ENCODE data around the gene EXOC7.
"Not testable (repeated sequence)": the region's sequence is repeated elsewhere in the genome, so short reads cannot be mapped to it uniquely, and the experiment has no call there.

The EXOC7 gene

GRCh38 chr17:76071531-76072147 is 31.9 kb downstream of the EXOC7 start:
- DNase-seq = no peak

DNA sequence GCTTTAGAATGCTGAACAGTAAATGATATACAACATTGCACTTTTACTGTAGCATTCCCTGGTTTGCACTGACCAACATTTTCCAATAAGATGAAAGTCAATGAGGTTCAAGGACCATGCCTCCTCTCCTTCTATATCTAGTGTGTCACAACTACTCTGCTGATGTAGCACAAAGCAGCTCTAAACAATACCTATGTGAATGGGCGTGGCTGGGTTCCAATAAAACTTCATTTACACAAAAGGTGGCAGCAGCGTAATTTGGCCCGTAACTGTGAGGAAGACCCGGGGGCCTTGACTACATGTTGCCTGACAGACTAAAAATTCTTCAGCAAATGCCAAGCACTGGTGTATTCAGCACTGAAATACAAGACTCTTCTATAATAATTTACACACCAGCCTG is 37.8 kb downstream of the EXOC7 start:
- no peak for DNase-seq

DNA sequence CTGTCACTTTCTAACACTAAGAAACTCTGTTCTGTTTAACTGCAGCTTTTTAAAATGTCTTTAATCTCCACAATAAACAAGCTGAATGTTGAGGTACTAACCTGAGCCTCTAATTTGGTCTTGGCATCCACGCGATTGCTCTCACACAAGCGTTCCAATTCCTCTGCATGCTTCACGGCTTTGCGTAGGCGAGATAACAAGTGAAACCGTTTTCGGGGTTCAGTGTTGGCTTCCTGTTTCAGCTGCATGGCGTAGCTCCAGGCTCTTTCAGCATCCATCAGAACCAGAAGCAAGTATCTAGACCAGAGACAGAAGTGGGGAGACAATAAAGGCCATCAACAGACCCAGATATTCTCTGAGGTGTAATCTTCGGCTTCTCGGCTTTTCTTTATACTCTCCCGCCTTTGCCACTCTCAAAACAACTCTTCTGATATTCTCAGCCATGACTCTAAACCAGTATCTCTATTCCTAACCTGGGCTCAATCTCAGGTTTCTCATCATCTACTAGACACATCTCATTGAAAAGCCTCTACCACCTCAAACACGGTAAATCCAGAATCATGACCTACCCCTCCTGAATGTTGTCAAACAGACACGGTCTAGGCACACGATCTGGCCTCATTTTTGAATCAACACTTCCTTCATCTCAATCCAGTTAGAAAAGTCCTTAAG is 39.6 kb downstream of the EXOC7 start:
- DNase-seq = no peak

GRCh38 chr17:76058264-76058663 is 45.3 kb downstream of the EXOC7 start:
- DNase-seq = not testable (repeated sequence)

DNA sequence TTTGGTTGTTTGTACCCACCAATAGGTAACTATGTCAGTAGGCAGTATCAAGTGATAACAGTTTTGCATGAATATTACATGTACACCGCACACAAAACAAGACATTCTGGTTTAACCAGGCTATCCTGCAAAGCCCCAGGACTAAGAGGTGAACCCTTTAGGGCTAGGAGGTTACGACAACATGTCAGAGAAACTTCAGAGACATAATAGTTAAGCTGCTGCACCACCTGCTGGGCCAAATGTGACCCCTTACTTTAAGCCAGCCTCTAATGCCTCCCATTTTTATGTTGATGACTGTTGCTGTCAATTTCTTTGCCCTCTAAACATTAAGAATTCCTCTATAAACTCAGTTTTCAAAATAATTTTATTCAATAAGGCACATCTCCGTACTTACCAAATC is 46.7 kb downstream of the EXOC7 start:
- no peak for DNase-seq

DNA sequence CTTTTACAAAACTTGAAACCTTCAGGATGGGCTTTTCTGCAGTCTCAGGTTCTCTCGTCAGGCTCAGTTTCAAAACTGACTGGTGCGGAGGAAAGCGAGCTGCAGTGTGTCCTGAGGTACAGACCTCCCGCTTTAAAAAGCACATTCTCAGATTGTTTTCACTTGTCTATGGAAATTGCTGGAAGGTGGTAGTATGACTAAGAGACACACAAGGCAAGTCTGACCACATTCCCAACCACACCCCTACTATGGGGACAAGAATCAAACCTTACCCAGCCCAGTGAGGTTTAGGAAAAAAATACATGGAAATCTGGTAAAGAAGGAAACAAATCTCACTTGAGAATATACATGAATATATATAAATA is 49.5 kb downstream of the EXOC7 start:
- no peak for DNase-seq

DNA sequence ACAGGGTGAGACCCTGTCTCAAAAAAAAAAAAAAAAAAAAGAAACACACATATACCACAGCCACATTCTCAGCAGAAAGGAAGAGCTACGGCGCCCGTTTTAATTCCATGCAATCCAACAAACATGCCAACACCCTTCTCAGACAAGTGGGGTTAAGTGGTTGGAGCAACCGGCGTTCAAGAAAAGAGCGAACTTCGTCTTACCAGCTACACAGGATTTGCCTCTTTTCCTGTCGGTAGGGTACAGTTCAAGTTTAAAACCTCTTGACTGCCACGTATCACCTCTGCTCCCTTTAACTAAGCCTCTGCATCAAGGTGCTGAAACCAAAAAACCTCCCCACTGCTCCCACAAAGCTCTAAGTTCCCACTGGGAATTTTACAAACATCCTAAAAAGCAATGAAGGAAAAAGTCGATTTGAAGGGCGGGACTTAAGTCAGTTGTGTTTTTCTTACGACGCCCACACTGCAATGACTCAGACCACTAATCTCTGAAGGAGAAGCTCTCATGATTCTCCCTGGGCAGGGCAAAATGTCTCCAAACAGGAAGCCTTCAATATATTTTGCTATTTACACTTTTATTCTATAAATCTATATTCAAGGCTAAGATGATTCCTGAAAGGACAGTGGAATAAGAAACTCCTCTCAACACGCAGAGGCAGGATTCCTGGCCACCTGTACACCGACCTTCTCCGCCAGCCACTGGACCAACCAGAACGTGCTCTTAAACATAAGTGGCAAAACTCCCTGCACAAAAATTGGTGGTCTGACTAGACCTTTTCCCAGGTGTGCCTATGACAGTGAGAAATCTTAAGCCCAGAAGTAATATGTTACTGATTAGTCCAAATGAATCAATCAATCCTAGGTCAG is 50.1 kb downstream of the EXOC7 start:
- DNase-seq = no peak

- no peak for DNase-seq
Observed at GRCh38 chr17:76051561-76051960, 52.0 kb downstream of the EXOC7 start.

DNA sequence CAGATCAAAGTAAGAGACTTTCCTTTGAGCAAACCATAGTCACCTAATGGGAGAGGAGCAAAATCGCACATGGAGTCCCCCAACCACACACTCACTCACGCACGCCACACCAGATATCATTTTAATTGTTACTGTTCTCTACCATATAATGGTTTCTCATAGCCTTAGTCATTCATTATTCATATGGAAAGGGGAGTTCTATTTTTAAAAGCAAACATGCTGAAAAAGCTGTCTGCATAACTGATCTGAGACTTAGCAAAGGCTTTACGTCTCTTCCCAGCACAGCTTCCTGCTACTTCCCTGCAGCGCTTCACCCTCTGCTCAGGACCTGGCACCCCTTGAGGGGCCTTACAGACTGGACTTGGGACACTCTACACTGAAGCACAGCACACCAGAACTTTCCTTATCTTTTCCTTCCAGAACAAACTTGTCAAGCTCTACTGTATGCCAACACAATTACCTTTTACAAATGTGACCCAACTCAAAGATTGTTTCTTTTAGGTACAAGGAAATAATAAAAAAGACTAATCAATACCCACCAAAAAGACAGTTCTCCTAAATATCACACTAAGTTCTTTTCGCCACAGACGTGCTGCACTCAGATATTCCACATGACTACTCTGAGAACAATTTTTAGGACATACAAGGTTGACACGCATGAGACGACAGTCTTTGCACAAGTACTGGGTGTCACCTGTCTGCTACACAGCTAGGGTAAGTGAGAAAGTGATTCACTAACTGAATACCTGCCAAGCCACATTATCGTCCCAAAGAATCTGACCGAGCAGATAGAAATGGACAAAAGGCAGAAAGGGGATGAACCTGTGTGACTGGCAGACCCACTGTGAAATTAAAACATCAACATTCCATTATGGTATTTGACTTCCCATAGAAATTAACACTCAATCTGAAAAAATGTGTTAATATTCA is 52.8 kb downstream of the EXOC7 start:
- no peak for DNase-seq

DNA sequence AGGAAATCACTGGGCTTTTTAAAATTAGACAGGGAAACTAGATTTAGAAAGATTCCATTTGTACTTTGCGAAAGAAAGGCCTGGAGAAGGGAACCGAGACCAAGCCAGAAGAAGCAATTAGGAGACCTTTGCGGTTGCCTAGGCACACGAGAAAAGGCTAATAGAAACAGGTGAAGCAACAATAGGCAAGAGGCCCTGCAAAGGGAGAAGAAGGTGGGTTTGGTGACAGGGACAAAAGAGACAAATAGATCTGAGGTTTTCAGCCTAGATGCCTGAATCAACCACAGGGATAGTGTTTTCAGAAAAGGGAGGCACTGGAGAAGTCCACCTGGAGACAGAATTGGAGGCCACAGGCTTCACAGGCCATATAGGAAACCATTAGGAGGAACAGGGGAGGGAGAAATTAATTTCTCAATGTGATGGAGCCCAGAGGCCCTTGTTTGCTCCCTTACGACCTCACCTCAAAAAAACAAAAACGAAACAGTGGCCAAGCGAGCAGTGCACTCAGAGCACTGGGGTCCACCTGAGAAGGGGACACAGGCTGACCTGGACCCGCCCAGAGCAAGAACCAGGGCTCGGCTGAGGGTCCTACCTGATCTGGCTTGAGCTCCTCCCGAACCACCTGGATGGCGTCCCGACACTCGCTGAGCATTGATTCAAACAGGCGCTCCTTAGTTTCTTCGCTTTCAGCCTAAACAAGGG is 53.6 kb downstream of the EXOC7 start:
- DNase-seq = no peak

GRCh38 chr17:76049239-76049638 is 54.3 kb downstream of the EXOC7 start:
- DNase-seq = no peak

DNA sequence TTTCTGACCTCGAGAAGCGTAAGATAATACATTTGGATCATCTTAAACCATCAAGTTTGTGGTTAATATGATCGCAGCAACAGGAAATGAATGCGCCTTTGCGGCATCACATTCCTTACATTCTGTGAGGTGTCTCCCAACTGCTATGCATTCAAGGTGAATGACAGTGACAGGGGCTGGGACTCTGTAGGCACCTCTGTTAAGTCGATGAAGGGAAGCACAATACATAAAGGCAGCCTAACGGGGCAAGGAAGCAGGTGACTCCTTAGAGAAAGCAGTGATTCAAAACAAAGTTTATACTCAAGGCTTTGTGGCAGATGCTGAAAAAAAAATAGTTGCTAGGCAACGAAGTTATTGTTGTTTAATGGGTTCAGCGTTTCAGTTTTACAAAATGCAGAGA is 54.9 kb downstream of the EXOC7 start:
- DNase-seq = no peak

- no peak for DNase-seq
Observed at GRCh38 chr17:76048025-76048605, 55.5 kb downstream of the EXOC7 start.

DNA sequence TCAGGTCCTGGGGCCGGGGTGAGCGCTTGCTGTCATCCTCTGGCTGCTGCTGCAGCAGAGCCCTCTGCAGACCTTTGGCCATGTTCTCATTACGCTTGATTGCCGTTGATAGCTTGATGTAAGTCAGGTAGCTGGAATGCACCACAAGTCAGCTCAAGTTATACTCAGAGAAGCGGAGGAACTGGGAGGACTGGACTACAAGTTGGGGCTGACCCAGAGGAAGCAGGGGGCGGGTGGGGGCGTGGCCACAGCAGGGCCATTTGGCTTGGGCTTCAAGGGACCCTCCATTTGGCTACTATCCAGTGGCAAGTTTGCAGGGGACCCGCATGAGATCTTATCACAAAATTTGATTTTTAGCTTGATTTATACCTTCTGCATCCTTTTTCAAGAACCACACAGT is 57.5 kb downstream of the EXOC7 start:
- DNase-seq = no peak

GRCh38 chr17:76044475-76045007 is 59.0 kb downstream of the EXOC7 start:
- DNase-seq = not testable (repeated sequence)

- not testable (repeated sequence) for DNase-seq
Observed at GRCh38 chr17:76042868-76043267, 60.7 kb downstream of the EXOC7 start.

GRCh38 chr17:76040376-76040775 is 63.2 kb downstream of the EXOC7 start:
- DNase-seq = no peak

GRCh38 chr17:76039121-76039520 is 64.5 kb downstream of the EXOC7 start:
- DNase-seq = no peak

GRCh38 chr17:76038050-76038449 is 65.5 kb downstream of the EXOC7 start:
- DNase-seq = no peak

DNA sequence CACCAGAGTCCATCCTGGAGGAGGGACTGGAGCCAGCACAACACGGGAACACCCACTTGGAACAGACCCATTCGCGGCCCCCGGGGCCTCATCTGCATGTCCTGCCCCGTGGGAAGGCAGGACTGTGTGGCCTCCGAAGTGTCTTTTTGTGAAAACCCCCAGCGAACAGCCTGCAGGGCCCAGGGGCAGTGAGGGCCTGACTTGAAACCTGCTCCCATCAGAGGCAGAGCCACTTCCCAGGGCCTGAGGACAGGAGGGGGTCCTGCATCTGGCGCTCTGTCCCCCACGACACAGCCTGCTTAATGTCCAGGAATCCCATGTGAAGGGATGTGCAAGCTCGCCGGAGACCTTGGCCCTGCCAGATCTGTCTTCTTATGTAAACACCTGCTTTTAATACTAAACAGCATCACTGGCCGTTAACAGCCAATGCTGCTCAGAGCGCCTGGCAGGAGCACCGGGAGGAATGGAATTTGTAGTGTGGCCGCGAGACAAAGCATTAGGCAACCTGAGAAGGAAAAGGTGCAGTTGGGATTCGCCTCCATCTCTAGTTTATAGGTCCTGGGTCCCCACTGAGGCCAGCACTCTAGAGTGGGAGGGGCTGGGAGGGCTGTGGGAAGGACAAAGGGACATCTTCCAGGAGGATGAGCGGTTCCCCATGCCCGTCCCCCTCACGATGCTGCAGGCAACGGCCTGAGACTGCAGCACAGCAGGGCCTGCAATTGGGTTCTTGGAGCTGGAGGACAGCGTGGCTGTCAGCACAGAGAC is 66.9 kb downstream of the EXOC7 start:
- peak; percentile 2 for DNase-seq
